ENCODE results near the gene GFER. TPM values are rescaled to one million over a fixed set of nuclear protein-coding genes. Genes with fewer than 3 reads are reported as not detected.

Gene GFER
- polyA plus RNA-seq, 1 experiment, result 15.8 TPM

- H3K9me3 ChIP-seq (ENCODE audit: control insufficient read depth, insufficient read depth, low read length), result peaks cover 3% of the 10 kb centered on the region; the same call in 1 of the 2 replicates
- no peak for TF ChIP-seq CTCF (IDR thresholded peaks at IDR 0.05; ENCODE audit: low read depth, low read length)
- ChIA-PET POLR2A (interaction anchor here (1.2 to 1.8 kb wide), 1 partner anchor 10 kb away, joined by 4 to 13 read pairs; the partner anchor contains the start of gene RPS2), CTCF (no interaction called here)
- H3K27me3 ChIP-seq (ENCODE audit: control insufficient read depth, insufficient read depth, low read length), result peaks cover 2% of the 10 kb centered on the region
- no peak for DNase-seq (ENCODE audit: low read depth, low spot score)
- no peak overlapping the region for H3K27ac ChIP-seq (ENCODE audit: low read depth, low read length)
- H3K4me3 ChIP-seq (ENCODE audit: low read depth, low read length), result no peak overlapping the region
Measured at GRCh38 chr16:1974157-1975070, 9.6 kb upstream of the GFER start.

GRCh38 chr16:1975432-1976215, 8.4 kb upstream of the GFER start:
- ChIA-PET CTCF (no interaction called here), POLR2A (interaction anchor here (1.2 kb wide), 1 partner anchor 11 kb away, joined by 4 read pairs; the partner anchor contains the start of gene RPS2)
- H3K4me3 ChIP-seq (ENCODE audit: low read depth, low read length), result no peak overlapping the region
- no peak overlapping the region for H3K27ac ChIP-seq (ENCODE audit: low read depth, low read length)
- TF ChIP-seq CTCF (IDR thresholded peaks at IDR 0.05; ENCODE audit: low read depth, low read length), result no peak
- DNase-seq (ENCODE audit: low read depth, low spot score), result no peak
- peaks cover 3% of the 10 kb centered on the region; the same call in 1 of the 2 replicates for H3K9me3 ChIP-seq (ENCODE audit: control insufficient read depth, insufficient read depth, low read length)
- H3K27me3 ChIP-seq (ENCODE audit: control insufficient read depth, insufficient read depth, low read length), result peaks cover 14% of the 10 kb centered on the region

GRCh38 chr16:1976216-1976520, 7.8 kb upstream of the GFER start:
- DNase-seq (ENCODE audit: low read depth, low spot score), result no peak
- ChIA-PET POLR2A (interaction anchor here (2.4 kb wide), 1 partner anchor 11 kb away, joined by 11 read pairs; the partner anchor contains the start of gene RPS2), CTCF (no interaction called here)
- TF ChIP-seq CTCF (IDR thresholded peaks at IDR 0.05; ENCODE audit: low read depth, low read length), result no peak
- Histone ChIP-seq H3K9me3 (ENCODE audit: control insufficient read depth, insufficient read depth, low read length) (peaks cover 3% of the 10 kb centered on the region; the same call in 1 of the 2 replicates), H3K27me3 (ENCODE audit: control insufficient read depth, insufficient read depth, low read length) (peaks cover 19% of the 10 kb centered on the region), H3K4me3 (ENCODE audit: low read depth, low read length) (no peak overlapping the region), H3K27ac (ENCODE audit: low read depth, low read length) (no peak overlapping the region)

- no peak for TF ChIP-seq CTCF (IDR thresholded peaks at IDR 0.05; ENCODE audit: low read depth, low read length)
- peaks cover 3% of the 10 kb centered on the region; the same call in 1 of the 2 replicates for H3K9me3 ChIP-seq (ENCODE audit: control insufficient read depth, insufficient read depth, low read length)
- ChIA-PET CTCF (interaction anchor here (1.6 kb wide), 1 partner anchor 26 kb away, joined by 3 read pairs; no protein-coding TSS in a partner anchor), POLR2A (interaction anchor here (2.4 kb wide), 1 partner anchor 12 kb away, joined by 11 read pairs; the partner anchor contains the start of gene RPS2)
- H3K27me3 ChIP-seq (ENCODE audit: control insufficient read depth, insufficient read depth, low read length), result peaks cover 28% of the 10 kb centered on the region
- no peak overlapping the region for H3K27ac ChIP-seq (ENCODE audit: low read depth, low read length)
- H3K4me3 ChIP-seq (ENCODE audit: low read depth, low read length), result no peak overlapping the region
- no peak for DNase-seq (ENCODE audit: low read depth, low spot score)
Measured at GRCh38 chr16:1976951-1977874, 6.8 kb upstream of the GFER start.

Data from AG04450 (cell line).